H1 (cell line): Measurements from ENCODE around the gene CLVS2. TPM values are rescaled to one million over a fixed set of nuclear protein-coding genes. Genes with fewer than 3 reads are reported as not detected.

ENCODE experiments used
- BCL11A ChIP-seq, 2 experiments: IDR thresholded peaks; one replicate each; pipeline ENCODE4 v1.6.1; 2011; ENCODE audit warnings: low read depth in 2 of 2, low read length in 2 of 2, mild to moderate bottlenecking in 2 of 2
- BRCA1 ChIP-seq: IDR thresholded peaks from 2 replicates; pipeline ENCODE4 v1.6.1; 2012; ENCODE audit warnings: low read depth, low read length, improper control_type of control experiment
- FOSL1 ChIP-seq: IDR thresholded peaks from 2 replicates; pipeline ENCODE4 v1.6.1; 2011; ENCODE audit warnings: mild to moderate bottlenecking, low read depth, low read length, moderate library complexity; ENCODE audit not compliant: insufficient read depth
- NRF1 ChIP-seq: IDR thresholded peaks from 2 replicates; pipeline ENCODE4 v1.6.1; 2011; ENCODE audit warnings: mild to moderate bottlenecking, low read depth, low read length, improper control_type of control experiment
- SIN3A ChIP-seq, 2 experiments: IDR thresholded peaks in 1 of 2; conservative IDR thresholded peaks in 1 of 2; 2 replicates each; pipeline ENCODE4 v1.6.1; 2011 to 2012; ENCODE audit warnings: low read length in 2 of 2, improper control_type of control experiment in 1 of 2, low read depth in 1 of 2, mild to moderate bottlenecking in 1 of 2
- polyA plus RNA-seq, 7 experiments: library from polyadenylated mRNA; depleted of rRNA in 3 of 7; stranded (reverse) in 5 of 7; unstranded in 2 of 7; fragments of >200 nt in 5 of 7; fragments of 200-250 nt in 2 of 7; gene quantifications; 1 replicate in 5 of 7; 2 replicates in 1 of 7; 4 replicates in 1 of 7; pipeline versions ENCODE4 v1.2.1 to v1.2.3, GENCODE V29; 2011 to 2013; ENCODE audit warnings: missing spikeins in 2 of 7, mixed read lengths in 2 of 7
- total RNA-seq: library from RNA; stranded (reverse); fragmentation: NEBNext Ultra II Directional; extraction: Animal tissue kit (Norgen Biotek cat#: 25700); gene quantifications from 2 replicates; pipeline ENCODE4 v1.2.1, GENCODE V29; 2021
- TF ChIP-seq, protein P1 (sequence below): IDR thresholded peaks from 2 replicates; pipeline ENCODE4 v1.6.1; 2012; ENCODE audit warnings: inconsistent platforms

The CLVS2 gene
- total and polyA plus RNA-seq, 2 of the 8 experiments (the other 6 are each of a cell fraction or from before 2014, with no cell fraction given) = 0.30 to 0.73 TPM

GRCh38 chr6:123074616-123075015, 78.6 kb downstream of the CLVS2 start (continued):
- TF ChIP-seq FOSL1 (no peak), NRF1 (no peak), SIN3A (conservative IDR thresholded peaks at IDR 0.05 in 1 of 2, IDR thresholded peaks at IDR 0.05 in 1 of 2; ENCODE audit: low read depth in 1 of 2, low read length in 2 of 2) (no peak), BRCA1 (no peak), BCL11A (IDR thresholded peaks at IDR 0.05; ENCODE audit: low read depth in 2 of 2, low read length in 2 of 2) (no peak)
- TF ChIP-seq, protein P1, sequence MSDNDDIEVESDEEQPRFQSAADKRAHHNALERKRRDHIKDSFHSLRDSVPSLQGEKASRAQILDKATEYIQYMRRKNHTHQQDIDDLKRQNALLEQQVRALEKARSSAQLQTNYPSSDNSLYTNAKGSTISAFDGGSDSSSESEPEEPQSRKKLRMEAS = no peak
